Measurements from ENCODE around the gene DIS3L2.
"Not testable (repeated sequence)": the region's sequence is repeated elsewhere in the genome, so short reads cannot be mapped to it uniquely, and the experiment has no call there.

Gene DIS3L2

DNA sequence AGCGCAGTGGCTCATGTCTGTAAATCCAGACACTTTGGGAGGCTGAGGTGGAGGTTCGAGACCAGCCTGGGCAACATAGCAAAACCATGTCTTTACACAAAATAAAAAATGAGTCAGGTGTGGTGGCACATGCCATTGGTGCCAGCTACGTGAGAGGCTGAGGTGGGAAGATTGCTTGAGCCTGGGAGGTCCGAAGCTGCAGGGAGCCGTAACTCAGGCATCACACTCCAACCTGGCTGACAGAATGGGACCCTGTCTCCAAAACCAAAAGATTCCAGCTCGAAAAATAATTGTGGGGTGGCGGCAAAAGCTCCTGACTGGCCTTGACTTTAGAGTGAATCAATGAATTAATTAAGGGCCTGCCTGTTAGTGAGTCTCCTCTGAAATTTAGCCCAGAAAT is 415.8 kb downstream of the DIS3L2 start:
- H3K4me3 ChIP-seq (ENCODE audit: low read depth, low read length): no peak overlapping the region
- H3K27me3 ChIP-seq (ENCODE audit: control insufficient read depth, insufficient read depth, low read length): peaks cover 3% of the 10 kb centered on the region
- TF ChIP-seq CTCF (IDR thresholded peaks at IDR 0.05): no peak
- H3K79me2 ChIP-seq: no peaks in the 10 kb centered on the region
- no peaks in the 10 kb centered on the region for H3K36me3 ChIP-seq (ENCODE audit: control insufficient read depth, insufficient read depth, low read length)
- H3K9me3 ChIP-seq (ENCODE audit: control insufficient read depth, low read length): no peaks in the 10 kb centered on the region
- H2AFZ ChIP-seq: no peak overlapping the region
- no peak overlapping the region for H3K4me2 ChIP-seq (ENCODE audit: low read length)
- H3K27ac ChIP-seq: no peak overlapping the region
- H3K9ac ChIP-seq: no peak overlapping the region
- H3K4me1 ChIP-seq: no peaks in the 10 kb centered on the region

GRCh38 chr2:232377841-232378734 is 416.6 kb downstream of the DIS3L2 start:
- no peak overlapping the region for H3K4me3 ChIP-seq (ENCODE audit: low read depth, low read length)
- H3K9me3 ChIP-seq (ENCODE audit: control insufficient read depth, low read length): no peaks in the 10 kb centered on the region
- no peak overlapping the region for H3K4me2 ChIP-seq (ENCODE audit: low read length)
- H3K9ac ChIP-seq: no peak overlapping the region
- H2AFZ ChIP-seq: no peak overlapping the region
- H3K79me2 ChIP-seq: no peaks in the 10 kb centered on the region
- no peaks in the 10 kb centered on the region for H3K36me3 ChIP-seq (ENCODE audit: control insufficient read depth, insufficient read depth, low read length)
- no peak for TF ChIP-seq CTCF (IDR thresholded peaks at IDR 0.05)
- H3K27ac ChIP-seq: no peak overlapping the region
- H3K27me3 ChIP-seq (ENCODE audit: control insufficient read depth, insufficient read depth, low read length): peaks cover 3% of the 10 kb centered on the region
- no peaks in the 10 kb centered on the region for H3K4me1 ChIP-seq

DNA sequence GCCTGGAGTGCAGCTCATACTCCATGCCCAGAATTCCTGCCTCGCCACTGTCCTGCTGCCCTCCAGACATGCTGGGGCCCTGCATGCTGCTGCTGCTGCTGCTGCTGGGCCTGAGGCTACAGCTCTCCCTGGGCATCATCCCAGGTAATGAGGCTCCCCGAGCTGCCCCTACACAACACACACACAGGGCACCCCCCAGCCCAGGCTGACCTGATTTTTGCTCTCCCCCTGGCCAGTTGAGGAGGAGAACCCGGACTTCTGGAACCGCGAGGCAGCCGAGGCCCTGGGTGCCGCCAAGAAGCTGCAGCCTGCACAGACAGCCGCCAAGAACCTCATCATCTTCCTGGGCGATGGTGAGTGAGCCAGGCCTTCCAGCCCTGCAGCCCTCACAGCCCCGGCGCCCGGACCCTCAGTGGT is 417.2 kb downstream of the DIS3L2 start, which contains the start of gene ALPP:
TSS of gene ALPP (plus strand) at position 17 of the 417 bp plus-strand sequence. CDS start at position 69, 52 bp downstream.
- not testable (repeated sequence) for H3K4me2 ChIP-seq (ENCODE audit: low read length); H3K79me2 ChIP-seq; H2AFZ ChIP-seq; H3K4me3 ChIP-seq (ENCODE audit: low read depth, low read length); H3K27ac ChIP-seq; H3K9me3 ChIP-seq (ENCODE audit: control insufficient read depth, low read length); H3K27me3 ChIP-seq (ENCODE audit: control insufficient read depth, insufficient read depth, low read length); H3K36me3 ChIP-seq (ENCODE audit: control insufficient read depth, insufficient read depth, low read length); H3K4me1 ChIP-seq; H3K9ac ChIP-seq

DNA sequence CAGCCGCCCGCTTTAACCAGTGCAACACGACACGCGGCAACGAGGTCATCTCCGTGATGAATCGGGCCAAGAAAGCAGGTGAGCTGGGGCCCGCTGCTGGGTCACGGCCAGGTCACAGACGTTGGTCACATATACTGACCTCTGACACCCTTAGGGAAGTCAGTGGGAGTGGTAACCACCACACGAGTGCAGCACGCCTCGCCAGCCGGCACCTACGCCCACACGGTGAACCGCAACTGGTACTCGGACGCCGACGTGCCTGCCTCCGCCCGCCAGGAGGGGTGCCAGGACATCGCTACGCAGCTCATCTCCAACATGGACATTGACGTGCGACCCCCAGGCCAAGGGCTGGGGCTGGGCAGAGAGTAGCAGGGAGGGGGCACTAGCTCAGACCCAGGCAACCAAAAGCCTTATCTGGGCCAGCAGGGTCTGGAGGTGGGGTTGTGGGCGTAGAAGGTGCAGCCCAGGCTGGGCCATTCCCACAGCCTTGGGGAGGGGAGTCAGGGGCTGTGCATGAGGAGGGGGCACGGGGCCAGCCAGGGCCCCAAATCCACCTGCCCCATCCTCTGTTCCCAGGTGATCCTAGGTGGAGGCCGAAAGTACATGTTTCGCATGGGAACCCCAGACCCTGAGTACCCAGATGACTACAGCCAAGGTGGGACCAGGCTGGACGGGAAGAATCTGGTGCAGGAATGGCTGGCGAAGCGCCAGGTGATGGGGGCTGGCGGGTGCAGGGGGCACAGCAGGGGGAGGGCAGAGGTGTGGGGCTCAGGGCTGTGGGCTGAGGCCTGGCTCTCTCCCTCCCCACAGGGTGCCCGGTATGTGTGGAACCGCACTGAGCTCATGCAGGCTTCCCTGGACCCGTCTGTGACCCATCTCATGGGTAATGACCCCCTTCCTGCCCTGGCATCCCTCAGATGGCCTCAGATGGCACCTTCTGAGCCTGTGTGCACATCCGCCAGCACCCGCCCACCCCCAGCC is 418.4 kb downstream of the DIS3L2 start:
- H3K4me1 ChIP-seq; H3K4me3 ChIP-seq (ENCODE audit: low read depth, low read length); H3K27me3 ChIP-seq (ENCODE audit: control insufficient read depth, insufficient read depth, low read length); H3K79me2 ChIP-seq; H3K9ac ChIP-seq; H3K4me2 ChIP-seq (ENCODE audit: low read length); H3K27ac ChIP-seq; H2AFZ ChIP-seq; H3K9me3 ChIP-seq (ENCODE audit: control insufficient read depth, low read length); H3K36me3 ChIP-seq (ENCODE audit: control insufficient read depth, insufficient read depth, low read length): not testable (repeated sequence)

- H3K79me2 ChIP-seq; H3K27me3 ChIP-seq (ENCODE audit: control insufficient read depth, insufficient read depth, low read length); H3K9ac ChIP-seq: not testable (repeated sequence)
Measured at GRCh38 chr2:232381204-232382031, 419.9 kb downstream of the DIS3L2 start.

More at GRCh38 chr2:232381204-232382031, 419.9 kb downstream of the DIS3L2 start:
- H3K27ac ChIP-seq; H3K4me3 ChIP-seq (ENCODE audit: low read depth, low read length); H3K9me3 ChIP-seq (ENCODE audit: control insufficient read depth, low read length); H3K4me1 ChIP-seq; H2AFZ ChIP-seq; H3K4me2 ChIP-seq (ENCODE audit: low read length); H3K36me3 ChIP-seq (ENCODE audit: control insufficient read depth, insufficient read depth, low read length): not testable (repeated sequence)

Data from parathyroid adenoma (tissue), 2 donors.